ENCODE measurements around the gene TTC7B.

TTC7B gene

GRCh38 chr14:90632451-90632850, 183.8 kb downstream of the TTC7B start:
- ChIA-PET CTCF (no interaction called here), POLR2A (ENCODE audit: low non-redundant PET) (no interaction called here)
- no peak overlapping the region for H3K27ac ChIP-seq
- no peak for DNase-seq (ENCODE audit: low spot score)
- no peak for TF ChIP-seq CTCF (conservative IDR thresholded peaks at IDR 0.05; ENCODE audit: low read depth)

GRCh38 chr14:90630171-90630806, 185.9 kb downstream of the TTC7B start:
- CTCF ChIA-PET, result no interaction called here
- no peak for DNase-seq (ENCODE audit: low spot score)
- no peak for TF ChIP-seq CTCF (conservative IDR thresholded peaks at IDR 0.05; ENCODE audit: low read depth)
- POLR2A ChIA-PET (ENCODE audit: low non-redundant PET), result no interaction called here
- peak overlapping the region; percentile 55 for H3K27ac ChIP-seq

DNA sequence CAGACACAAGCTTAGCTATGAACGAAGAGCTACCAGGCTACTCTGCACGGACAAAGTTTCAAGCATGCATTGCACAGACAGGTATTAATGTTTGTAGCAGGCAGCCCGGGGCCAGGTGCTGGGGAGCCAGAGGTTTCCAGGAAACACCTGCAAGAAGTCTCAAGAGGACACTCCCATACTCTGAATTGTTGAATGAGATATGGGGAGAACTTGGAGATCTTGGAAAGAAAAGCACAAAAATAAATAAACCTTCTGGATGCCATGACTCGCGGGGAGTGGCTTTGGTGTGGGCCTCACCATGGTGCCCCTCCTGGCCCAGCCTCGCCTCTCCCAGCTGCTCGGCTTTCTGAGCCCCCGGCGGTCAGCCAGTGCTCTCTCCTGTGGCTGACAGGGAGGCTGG, 186.8 kb downstream of the TTC7B start:
- TF ChIP-seq CTCF (conservative IDR thresholded peaks at IDR 0.05; ENCODE audit: low read depth), result no peak
- POLR2A ChIA-PET (ENCODE audit: low non-redundant PET), result no interaction called here
- CTCF ChIA-PET, result no interaction called here
- peak overlapping the region; percentile 55 for H3K27ac ChIP-seq
- DNase-seq (ENCODE audit: low spot score), result no peak

GRCh38 chr14:90628825-90629224, 187.4 kb downstream of the TTC7B start:
- TF ChIP-seq CTCF (conservative IDR thresholded peaks at IDR 0.05; ENCODE audit: low read depth), result no peak
- no peak for DNase-seq (ENCODE audit: low spot score)
- CTCF ChIA-PET, result no interaction called here
- POLR2A ChIA-PET (ENCODE audit: low non-redundant PET), result no interaction called here
- H3K27ac ChIP-seq, result 0 out of 2 replicates have a peak overlapping the region, but pooled peaks have one; percentile 3

- POLR2A ChIA-PET (ENCODE audit: low non-redundant PET), result no interaction called here
- CTCF ChIA-PET, result no interaction called here
- no peak overlapping the region for H3K27ac ChIP-seq
- no peak for TF ChIP-seq CTCF (conservative IDR thresholded peaks at IDR 0.05; ENCODE audit: low read depth)
- no peak for DNase-seq (ENCODE audit: low spot score)
Observed at GRCh38 chr14:90627478-90627877, 188.8 kb downstream of the TTC7B start.

GRCh38 chr14:90626550-90626949, 189.7 kb downstream of the TTC7B start:
- DNase-seq (ENCODE audit: low spot score), result no peak
- ChIA-PET POLR2A (ENCODE audit: low non-redundant PET) (no interaction called here), CTCF (no interaction called here)
- no peak overlapping the region for H3K27ac ChIP-seq
- no peak for TF ChIP-seq CTCF (conservative IDR thresholded peaks at IDR 0.05; ENCODE audit: low read depth)

DNA sequence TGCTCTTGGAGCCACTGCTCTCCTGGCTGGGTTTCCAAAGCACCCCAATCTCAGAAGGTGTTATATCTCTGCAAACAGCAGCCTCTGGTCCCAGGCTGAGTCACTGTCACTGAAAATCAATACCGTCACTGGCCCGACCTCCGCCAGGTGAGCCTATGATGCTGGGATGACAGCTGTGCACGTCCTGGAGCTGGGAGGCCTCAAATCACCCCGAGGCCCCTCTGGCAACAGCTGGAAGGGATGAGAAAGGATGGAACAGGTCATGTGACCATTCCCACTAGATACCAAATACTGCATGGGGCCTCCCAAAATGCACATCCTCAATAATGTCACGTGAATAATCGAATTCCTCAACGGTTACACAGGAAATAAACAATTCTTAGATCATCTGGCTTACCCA, 190.8 kb downstream of the TTC7B start:
- H3K27ac ChIP-seq, result peak overlapping the region; percentile 89
- ChIA-PET CTCF (no interaction called here), POLR2A (ENCODE audit: low non-redundant PET) (no interaction called here)
- TF ChIP-seq CTCF (conservative IDR thresholded peaks at IDR 0.05; ENCODE audit: low read depth), result no peak
- DNase-seq (ENCODE audit: low spot score), result no peak

Measured in RWPE1 (cell line).